NCI-H748 (cell line): ENCODE measurements around the gene SELENOO.

Experiments
- DNase-seq: peaks from one replicate; lab custom pipeline; 2025; ENCODE audit not compliant: unreplicated experiment; lab: John Stamatoyannopoulos, UW

The SELENOO gene

DNA sequence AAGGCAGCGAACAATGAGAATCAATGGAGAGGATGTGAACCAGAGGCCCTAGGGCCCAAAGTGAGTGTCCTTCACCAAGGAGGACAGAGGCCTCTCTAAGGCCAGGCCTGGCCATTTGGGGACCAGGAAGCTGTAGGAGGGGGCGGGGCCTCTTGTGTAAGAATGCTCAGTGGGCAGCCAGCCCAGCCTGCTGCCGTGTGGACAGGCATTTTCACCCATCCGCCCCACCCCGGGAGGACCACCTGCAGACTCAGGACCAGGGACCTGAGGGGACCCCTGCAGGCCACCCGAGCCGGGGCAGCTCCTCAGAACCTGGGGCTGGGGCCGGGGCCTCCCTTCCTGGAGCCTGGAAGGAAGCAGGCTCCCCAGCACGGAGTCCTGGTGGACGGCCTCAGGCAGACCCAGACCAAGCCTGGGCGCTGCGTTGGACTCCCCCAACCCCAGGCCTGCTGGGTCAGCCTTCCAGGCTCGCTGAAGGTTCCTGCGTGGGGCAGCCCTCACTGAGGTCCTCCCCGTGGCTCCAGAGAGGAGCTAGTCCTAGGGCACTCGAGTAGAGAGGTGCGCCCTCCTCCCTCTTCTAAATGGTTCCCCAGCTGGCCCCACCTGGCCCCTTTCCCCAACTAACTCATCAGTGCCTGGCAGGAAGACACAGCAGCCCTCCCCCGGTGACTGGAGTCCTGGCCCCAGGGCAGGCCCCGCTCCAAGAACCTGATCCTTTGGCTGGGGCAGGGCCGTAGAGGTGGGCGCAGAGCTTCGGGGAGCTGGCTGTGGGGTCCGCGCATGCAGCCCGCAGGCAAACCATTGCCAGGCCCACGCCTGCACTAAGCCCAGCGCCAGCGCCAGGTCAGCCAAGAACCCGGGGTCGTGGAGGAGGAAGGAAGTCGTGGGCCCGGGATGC lies 16.6 kb upstream of the SELENOO start:
- no peak for DNase-seq

DNA sequence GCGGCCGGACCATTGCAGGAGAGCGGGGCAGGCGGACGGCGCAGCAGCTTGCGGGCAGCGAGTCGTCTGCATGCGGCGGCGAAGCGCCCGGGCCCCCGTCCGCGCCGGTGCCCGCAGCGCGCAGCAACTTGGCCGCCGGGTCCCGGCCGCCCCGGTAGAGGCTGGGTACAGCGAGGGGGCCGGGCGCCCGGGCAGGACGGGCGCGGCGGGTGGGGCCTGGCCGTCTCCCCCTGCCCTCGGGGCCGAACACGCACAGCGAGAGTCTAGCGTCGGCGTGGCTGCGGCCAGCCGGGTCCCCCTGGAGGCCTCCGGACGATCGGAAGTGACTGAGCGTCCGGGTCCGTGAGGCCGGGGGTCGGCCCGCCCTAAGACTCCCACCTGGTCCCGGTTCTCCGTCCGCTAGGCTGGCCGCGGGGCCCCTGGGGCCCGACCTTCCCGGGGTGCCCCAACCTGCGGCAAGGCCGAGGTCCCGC lies 15.9 kb upstream of the SELENOO start:
- DNase-seq, result no peak

DNA sequence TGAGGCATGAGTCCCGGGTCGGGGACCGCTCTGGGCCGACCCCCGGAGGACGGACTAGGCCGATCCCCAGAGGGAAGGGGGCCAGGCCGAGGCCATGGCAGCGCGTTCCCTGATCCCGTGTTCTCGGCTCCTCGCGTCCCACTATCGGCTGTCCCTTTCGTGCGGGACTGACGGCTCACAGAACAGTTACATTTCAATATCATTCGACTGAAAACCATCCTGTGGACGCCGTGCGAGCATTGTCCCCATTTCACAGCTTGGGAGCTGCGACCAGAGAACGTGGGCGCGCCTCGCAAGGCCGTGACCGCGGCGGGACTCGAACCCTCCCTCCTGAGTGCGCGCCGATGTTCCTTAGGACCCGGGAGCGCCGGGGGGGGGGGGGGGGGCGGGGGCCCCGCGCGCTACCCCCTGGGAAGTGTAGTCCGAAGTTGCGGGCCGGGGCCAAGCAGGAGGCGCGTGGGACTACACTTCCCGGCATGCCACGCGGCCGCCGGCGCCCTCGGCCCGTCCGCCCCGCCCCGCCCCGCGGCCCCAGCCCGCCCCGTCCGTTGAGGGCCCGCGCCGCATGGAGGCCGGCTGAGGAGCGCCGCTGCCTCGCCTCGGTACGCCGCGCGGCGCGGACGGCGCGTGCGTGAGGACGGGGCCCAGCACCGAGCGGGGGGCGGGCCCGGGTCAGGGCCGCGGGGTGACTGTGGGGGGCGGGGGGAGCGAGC lies 15.3 kb upstream of the SELENOO start, which contains the start of gene TRABD:
Gene TRABD, plus strand, starts transcription at position 539 of the 713 bp plus-strand sequence. CDS start 7,148 bp downstream, outside the sequence.
- DNase-seq, result peak; percentile 88

DNA sequence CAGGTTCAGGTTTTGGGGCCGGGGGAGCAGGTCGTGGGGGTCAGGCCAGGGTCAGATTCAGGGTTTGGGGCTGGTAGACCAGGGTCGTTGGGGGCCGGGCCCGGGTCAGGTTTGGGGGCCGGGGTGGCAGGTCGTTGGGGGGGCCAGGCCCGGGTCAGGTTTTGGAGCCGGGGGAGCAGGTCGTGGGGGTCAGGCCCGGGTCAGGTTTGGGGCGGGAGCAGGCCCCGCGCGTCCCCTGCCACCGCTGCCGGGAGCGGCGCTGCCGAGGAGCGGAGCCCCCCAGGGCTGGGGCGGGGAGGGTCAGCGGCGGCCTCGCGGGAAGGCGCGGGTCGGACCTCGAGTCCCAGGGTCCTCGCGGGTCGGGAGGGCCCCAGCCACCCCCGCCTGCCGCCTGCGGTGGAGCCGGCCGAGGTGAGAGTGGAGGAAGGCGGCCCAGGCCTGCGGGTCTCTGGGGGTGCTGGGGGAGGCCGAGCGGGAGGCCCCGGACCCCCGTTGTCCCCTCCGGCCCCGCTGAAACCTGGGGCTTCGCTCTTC lies 14.6 kb upstream of the SELENOO start:
- DNase-seq, result no peak

GRCh38 chr22:50186761-50187523 lies 13.9 kb upstream of the SELENOO start:
- DNase-seq, result peak; percentile 35

GRCh38 chr22:50188356-50188755 lies 12.5 kb upstream of the SELENOO start:
- no peak for DNase-seq

GRCh38 chr22:50189184-50189848 lies 11.5 kb upstream of the SELENOO start:
- peak; percentile 28 for DNase-seq

DNA sequence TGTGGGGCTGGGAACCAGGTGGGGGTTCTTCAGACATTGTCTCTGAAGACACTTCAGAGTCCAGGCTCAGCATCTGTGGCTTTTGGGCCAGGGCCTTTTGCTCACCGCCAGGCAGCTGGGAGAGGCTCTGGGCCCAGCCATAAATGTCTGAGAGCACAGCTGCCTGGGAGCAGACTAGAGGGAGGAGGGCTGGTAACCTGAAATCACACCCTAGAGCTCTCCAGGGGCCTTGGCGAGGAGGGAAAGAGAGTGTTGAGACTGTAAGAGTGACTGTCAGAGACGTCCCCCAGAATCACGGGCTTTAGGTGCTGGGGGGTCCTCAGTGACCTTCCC lies 11.0 kb upstream of the SELENOO start:
- DNase-seq, result no peak

- DNase-seq, result peak; percentile 26
Measured at GRCh38 chr22:50190182-50190940, 10.4 kb upstream of the SELENOO start.

- no peak for DNase-seq
Measured at GRCh38 chr22:50190941-50191741, 9.7 kb upstream of the SELENOO start.

- DNase-seq, result peak; percentile 16
Measured at GRCh38 chr22:50192436-50193204, 8.2 kb upstream of the SELENOO start.

GRCh38 chr22:50193621-50194020 lies 7.2 kb upstream of the SELENOO start:
- no peak for DNase-seq

DNA sequence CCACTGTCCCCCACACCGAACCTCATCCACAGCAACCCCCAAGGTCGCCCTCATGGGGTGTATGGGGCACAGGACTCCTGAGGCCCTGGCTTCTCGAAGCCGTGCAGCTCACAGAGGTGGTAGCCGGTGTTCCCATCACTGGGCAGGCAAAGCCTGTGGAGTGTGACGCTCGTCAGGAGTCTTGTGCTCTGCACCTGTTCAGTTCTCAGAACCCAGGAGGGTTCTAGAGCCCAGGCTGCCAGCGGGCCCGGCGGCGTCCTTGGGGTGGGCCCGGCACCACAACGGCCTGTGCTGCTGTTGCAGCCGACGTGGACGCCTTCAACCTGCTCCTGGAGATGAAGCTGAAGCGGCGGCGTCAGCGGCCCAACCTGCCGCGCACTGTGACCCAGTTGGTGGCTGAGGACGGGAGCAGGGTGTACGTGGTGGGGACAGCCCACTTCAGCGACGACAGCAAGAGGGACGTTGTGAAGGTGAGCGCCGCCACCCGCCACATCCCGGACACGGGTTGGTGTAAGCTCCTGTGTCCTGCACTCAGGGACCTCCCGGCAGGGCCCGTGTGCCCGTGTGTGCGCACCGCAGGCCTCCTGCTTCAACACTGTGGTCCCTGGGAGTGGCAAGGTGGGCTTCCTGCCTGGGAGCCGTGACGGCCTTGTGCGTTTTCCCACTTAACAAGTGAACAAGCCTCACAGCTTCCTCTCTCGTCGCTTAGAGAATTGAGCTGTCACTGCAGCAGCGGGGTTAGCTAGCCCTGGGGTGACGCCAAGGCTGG lies 6.6 kb upstream of the SELENOO start:
- no peak for DNase-seq

DNA sequence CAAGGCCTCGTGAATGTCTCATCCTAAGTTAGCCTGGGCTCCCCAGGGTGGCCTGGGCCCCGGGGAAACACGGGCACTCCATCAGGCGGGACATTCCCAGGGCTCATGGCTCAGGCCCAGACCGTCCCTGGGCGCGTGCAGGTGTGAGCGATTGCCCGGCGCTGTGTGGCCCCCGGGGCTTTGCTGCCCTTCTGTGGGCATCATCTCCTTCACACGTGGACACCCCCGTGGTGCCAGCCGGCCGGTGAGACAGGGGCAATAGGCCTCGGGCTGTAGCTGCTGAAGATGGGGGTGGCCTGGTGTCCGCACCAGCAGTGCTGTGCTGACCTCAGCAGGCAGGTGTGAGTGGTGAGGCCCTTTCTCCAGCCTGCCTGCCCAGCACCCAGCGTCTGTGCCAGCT lies 4.6 kb upstream of the SELENOO start:
- no peak for DNase-seq

GRCh38 chr22:50197000-50197800 lies 3.6 kb upstream of the SELENOO start:
- DNase-seq, result no peak

DNA sequence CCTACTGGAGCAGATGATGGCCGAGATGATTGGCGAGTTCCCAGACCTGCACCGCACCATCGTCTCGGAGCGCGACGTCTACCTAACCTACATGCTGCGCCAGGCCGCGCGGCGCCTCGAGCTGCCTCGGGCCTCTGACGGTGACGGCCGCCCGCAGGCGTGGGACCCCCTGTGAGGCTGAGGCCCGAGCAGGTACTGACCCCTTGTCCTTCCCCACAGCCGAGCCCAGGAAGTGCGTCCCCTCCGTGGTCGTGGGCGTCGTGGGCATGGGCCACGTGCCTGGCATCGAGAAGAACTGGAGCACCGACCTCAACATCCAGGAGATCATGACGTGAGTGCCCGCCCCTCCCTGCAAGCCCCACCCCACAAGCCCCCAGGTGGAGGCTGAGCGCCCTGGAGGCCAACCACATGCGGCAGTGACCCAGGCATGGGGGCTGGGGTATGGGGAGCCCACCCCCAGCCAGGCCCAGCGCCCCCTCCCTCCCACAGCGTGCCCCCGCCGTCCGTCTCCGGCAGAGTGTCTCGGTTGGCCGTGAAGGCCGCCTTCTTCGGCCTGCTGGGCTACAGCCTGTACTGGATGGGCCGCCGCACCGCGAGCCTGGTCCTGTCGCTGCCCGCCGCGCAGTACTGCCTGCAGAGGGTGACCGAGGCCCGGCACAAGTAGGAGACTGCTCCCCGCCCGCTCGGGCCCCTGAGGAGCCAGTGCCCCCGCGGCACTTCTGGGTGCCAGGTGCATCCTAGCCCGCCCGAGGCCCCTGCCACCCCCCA lies 2.8 kb upstream of the SELENOO start:
- DNase-seq, result no peak
